GM18951 (cell line): ENCODE data around the gene NDRG2.

Source experiments
- POLR2A ChIP-seq: IDR thresholded peaks from 4 replicates; pipeline ENCODE4 v1.6.1; 2011; ENCODE audit warnings: mild to moderate bottlenecking; ENCODE audit not compliant: insufficient read length, insufficient read depth; ENCODE audit errors: extremely low read depth
- in situ Hi-C: fragments of 300-500 bp; cut with MboI; formaldehyde crosslinking; loops from one replicate; pipeline ENCODE4 v1.12.0; 2022; ENCODE audit warnings: low sequenced_read_pairs, mixed read lengths, inconsistent platforms; ENCODE audit not compliant: unreplicated experiment

Gene NDRG2

DNA sequence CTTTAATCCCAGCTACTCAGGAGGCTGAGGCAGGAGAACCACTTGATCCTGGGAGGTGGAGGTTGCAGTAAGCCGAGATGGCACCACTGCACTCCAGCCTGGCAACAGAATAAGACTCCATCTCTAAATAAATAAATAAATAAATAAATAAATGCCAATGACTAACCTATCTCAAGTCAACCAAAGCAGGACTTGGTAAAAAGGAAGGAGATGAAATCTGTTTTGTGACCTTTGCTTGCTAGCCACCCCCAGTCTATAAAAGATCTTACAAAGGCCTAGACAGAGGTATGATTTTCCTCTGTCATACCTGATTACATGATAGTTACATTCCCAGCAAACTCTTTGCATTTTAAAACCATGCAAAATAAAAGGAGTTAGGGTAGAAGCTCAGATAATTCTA is 48.6 kb downstream of the NDRG2 start:
- TF ChIP-seq POLR2A: no peak
- in situ Hi-C loops: no loop called here

DNA sequence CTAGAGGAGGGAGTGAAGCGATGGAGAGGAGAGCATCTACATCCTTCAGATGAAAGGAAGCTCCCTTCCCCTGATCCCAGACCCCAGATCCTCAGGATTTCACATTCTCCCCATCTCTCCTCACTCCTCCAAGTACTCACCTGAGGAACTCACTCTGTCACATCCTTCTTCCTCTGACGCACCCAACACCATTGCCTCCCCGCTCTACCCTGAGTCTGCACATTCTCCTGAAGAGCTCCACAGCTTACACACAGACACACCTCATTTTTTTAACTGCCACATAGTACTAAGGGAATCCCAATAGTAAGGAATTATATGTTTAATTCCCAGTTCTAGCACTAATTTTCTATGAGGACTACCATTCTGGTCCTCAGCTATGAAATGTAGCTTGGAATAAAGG is 51.4 kb downstream of the NDRG2 start:
- in situ Hi-C loops: no loop called here
- TF ChIP-seq POLR2A: no peak

- in situ Hi-C loops: no loop called here
Measured at GRCh38 chr14:20971705-20972021, 53.2 kb downstream of the NDRG2 start.

GRCh38 chr14:20970983-20971704 is 53.7 kb downstream of the NDRG2 start:
- no peak for TF ChIP-seq POLR2A
- in situ Hi-C loops: no loop called here

More at GRCh38 chr14:20971705-20972021, 53.2 kb downstream of the NDRG2 start:
- no peak for TF ChIP-seq POLR2A

DNA sequence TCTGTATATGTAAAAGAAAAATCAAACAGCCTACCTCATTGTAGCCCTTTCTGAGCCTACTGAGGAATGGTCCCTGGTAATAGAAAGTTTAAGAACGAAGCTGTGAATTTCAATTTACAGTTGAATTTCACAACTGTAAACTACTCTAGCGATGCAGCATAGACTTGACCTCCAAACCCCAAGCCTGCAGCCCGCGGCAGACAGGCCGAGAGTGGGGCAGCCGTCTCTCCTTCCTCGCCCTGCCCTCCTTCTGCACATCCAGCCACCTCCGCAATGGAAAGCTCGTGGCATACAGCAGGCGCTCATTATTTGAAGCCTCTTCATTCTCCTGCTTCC is 54.2 kb downstream of the NDRG2 start:
- in situ Hi-C loops: no loop called here
- TF ChIP-seq POLR2A: no peak

GRCh38 chr14:20969336-20969735 is 55.5 kb downstream of the NDRG2 start:
- in situ Hi-C loops: no loop called here
- TF ChIP-seq POLR2A: no peak
